Fibroblast of skin of abdomen (primary cell): Measurements from ENCODE around the gene LTK.
A peak's percentile ranks its signal among the peaks of the same experiment; 100 is the strongest.

Experiments
- DNase-seq: peaks from one replicate; pipeline ENCODE4 v3.0.0-alpha.2; 2013

LTK gene

GRCh38 chr15:41498657-41499056, 15.0 kb downstream of the LTK start:
- DNase-seq: no peak

GRCh38 chr15:41495736-41496599, 17.7 kb downstream of the LTK start:
- no peak for DNase-seq

GRCh38 chr15:41494922-41495735, 18.5 kb downstream of the LTK start:
- DNase-seq: no peak

GRCh38 chr15:41494190-41494921, 19.3 kb downstream of the LTK start:
- no peak for DNase-seq

GRCh38 chr15:41493902-41494189, 19.8 kb downstream of the LTK start:
- no peak for DNase-seq

GRCh38 chr15:41493205-41493901, 20.3 kb downstream of the LTK start, which contains the start of gene ITPKA:
ITPKA (plus strand) TSS chr15:41493874; CDS start chr15:41493928, 54 bp downstream.
- DNase-seq: peak; percentile 59

- DNase-seq: no peak
Measured at GRCh38 chr15:41492597-41493204, 20.9 kb downstream of the LTK start.

GRCh38 chr15:41491889-41492288, 21.7 kb downstream of the LTK start:
- no peak for DNase-seq

- DNase-seq: peak; percentile 95
Measured at GRCh38 chr15:41490355-41490754, 23.3 kb downstream of the LTK start.

GRCh38 chr15:41489641-41490040, 24.0 kb downstream of the LTK start:
- DNase-seq: no peak

GRCh38 chr15:41487802-41488201, 25.8 kb downstream of the LTK start:
- DNase-seq: peak; percentile 42

GRCh38 chr15:41487381-41487780, 26.2 kb downstream of the LTK start:
- DNase-seq: no peak

GRCh38 chr15:41486286-41486685, 27.3 kb downstream of the LTK start:
- DNase-seq: no peak

GRCh38 chr15:41484937-41485625, 28.5 kb downstream of the LTK start:
- no peak for DNase-seq

- DNase-seq: no peak
Measured at GRCh38 chr15:41483519-41483918, 30.1 kb downstream of the LTK start.

GRCh38 chr15:41483115-41483514, 30.5 kb downstream of the LTK start:
- no peak for DNase-seq

- DNase-seq: no peak
Measured at GRCh38 chr15:41482110-41482877, 31.3 kb downstream of the LTK start.

GRCh38 chr15:41480396-41481140, 33.1 kb downstream of the LTK start:
- DNase-seq: no peak

- no peak for DNase-seq
Measured at GRCh38 chr15:41476416-41477048, 37.1 kb downstream of the LTK start.
